Gastrocnemius medialis (tissue), 4 donors: ENCODE measurements around the gene LARGE1. TPM values are rescaled to one million over a fixed set of nuclear protein-coding genes. Genes with fewer than 3 reads are reported as not detected.

Experiments
- ATAC-seq, 2 donors: fragments of 150-250 bp; one replicate each; pipeline ENCODE4 v1.9.1; 2016
- DNase-seq, 2 donors: peaks; one replicate each; pipeline ENCODE4 v3.0.0-alpha.2; 2019
- H3K27ac ChIP-seq, 4 donors: fragments of 200-600 bp; sonication (generic); 1 replicate in 1 of 4; 2 replicates in 3 of 4; pipeline ENCODE4 v1.5.1; 2016 to 2018; ENCODE audit warnings: mild to moderate bottlenecking in 2 of 4, moderate library complexity in 1 of 4
- H3K27me3 ChIP-seq, 3 donors: fragments of 200-600 bp; sonication (generic) in 2 of 3; 1 replicate in 1 of 3; 2 replicates in 2 of 3; pipeline versions ENCODE4 v1.5.1 to v1.6.0; 2016 to 2019; ENCODE audit warnings: mild to moderate bottlenecking in 1 of 3, moderate library complexity in 1 of 3
- H3K36me3 ChIP-seq, 2 donors: fragments of 200-600 bp; sonication (generic) in 1 of 2; one replicate each; pipeline ENCODE4 v1.5.1; 2017 to 2018
- H3K4me1 ChIP-seq, 2 donors: fragments of 200-600 bp; sonication (generic) in 1 of 2; one replicate each; pipeline ENCODE4 v1.5.1; 2016 to 2017; ENCODE audit warnings: mild to moderate bottlenecking in 2 of 2
- H3K4me3 ChIP-seq, 4 donors: fragments of 200-600 bp; sonication (generic) in 3 of 4; 1 replicate in 1 of 4; 2 replicates in 3 of 4; pipeline ENCODE4 v1.5.1; 2016 to 2019; ENCODE audit warnings: mild to moderate bottlenecking in 2 of 4
- H3K9me3 ChIP-seq, 3 donors: fragments of 200-600 bp; sonication (generic) in 2 of 3; 1 replicate in 1 of 3; 2 replicates in 2 of 3; pipeline ENCODE4 v1.5.1; 2016 to 2019
- CTCF ChIP-seq, 5 experiments: fragments of 450-650 bp in 3 of 5; fragments of 200-600 bp in 2 of 5; sonication (generic) in 2 of 5; IDR thresholded peaks in 4 of 5; conservative IDR thresholded peaks in 1 of 5; 1 replicate in 4 of 5; 2 replicates in 1 of 5; pipeline ENCODE4 v1.5.1; 2016 to 2019; ENCODE audit warnings: antibody characterized with exemption in 5 of 5, mild to moderate bottlenecking in 3 of 5, moderate library complexity in 3 of 5
- POLR2A ChIP-seq, 2 donors: fragments of 450-650 bp; IDR thresholded peaks; one replicate each; pipeline ENCODE4 v1.6.1; 2017; ENCODE audit warnings: antibody characterized with exemption in 2 of 2, mild to moderate bottlenecking in 2 of 2, moderate library complexity in 2 of 2
- in situ Hi-C, 4 donors: fragments of 200-750 bp; cut with MboI; loops; one replicate each; pipeline versions ENCODE4 v1.15.0 to v1.8.0; 2017; ENCODE audit warnings: low sequenced_read_pairs in 4 of 4
- intact Hi-C: fragments of 100-400 bp; cut with DNase I; formaldehyde crosslinking; loops from one replicate; pipeline ENCODE4 v1.15.1; 2023; ENCODE audit warnings: low total_unique reads
- total RNA-seq, 4 donors: library from RNA; depleted of rRNA; stranded (reverse); fragments of >200 nt; gene quantifications; one replicate each; pipeline versions ENCODE4 v1.1.0 to v1.2.3, GENCODE V29; 2016

The LARGE1 gene
- total RNA-seq, 4 donors from 2014 or later = 48.5 to 91.0 (median 68.4) TPM

GRCh38 chr22:33400891-33401290 is 519.4 kb downstream of the LARGE1 start:
- intact Hi-C loops = no loop called here
- no peaks in the 10 kb centered on the region for H3K9me3 ChIP-seq
- DNase-seq = no peak
- H3K27me3 ChIP-seq = no peaks in the 10 kb centered on the region
- no peak for ATAC-seq
- peaks cover 9% of the 10 kb centered on the region in 2 donors for H3K4me1 ChIP-seq
- TF ChIP-seq POLR2A (IDR thresholded peaks at IDR 0.05) = no peak
- no peak for TF ChIP-seq CTCF (IDR thresholded peaks at IDR 0.05 in 4 of 5, conservative IDR thresholded peaks at IDR 0.05 in 1 of 5)
- in situ Hi-C loops = no loop called here
- H3K36me3 ChIP-seq = no peaks in the 10 kb centered on the region
- H3K4me3 ChIP-seq = no peak overlapping the region
- no peak overlapping the region for H3K27ac ChIP-seq

GRCh38 chr22:33400061-33400840 is 520.0 kb downstream of the LARGE1 start:
- Histone ChIP-seq H3K4me3 (no peak overlapping the region), H3K36me3 (no peaks in the 10 kb centered on the region), H3K4me1 (peaks cover 6 to 7% of the 10 kb centered on the region in 2 donors), H3K27ac (no peak overlapping the region), H3K9me3 (no peaks in the 10 kb centered on the region), H3K27me3 (no peaks in the 10 kb centered on the region)
- in situ Hi-C loops = no loop called here
- intact Hi-C loops = no loop called here
- ATAC-seq (no peak), DNase-seq (no peak)
- TF ChIP-seq POLR2A (IDR thresholded peaks at IDR 0.05) = no peak
- TF ChIP-seq CTCF (IDR thresholded peaks at IDR 0.05 in 4 of 5, conservative IDR thresholded peaks at IDR 0.05 in 1 of 5) = no peak

- H3K9me3 ChIP-seq = no peaks in the 10 kb centered on the region
- no peak for TF ChIP-seq CTCF (IDR thresholded peaks at IDR 0.05 in 4 of 5, conservative IDR thresholded peaks at IDR 0.05 in 1 of 5)
- no peak for TF ChIP-seq POLR2A (IDR thresholded peaks at IDR 0.05)
- intact Hi-C loops = no loop called here
- H3K27me3 ChIP-seq = no peaks in the 10 kb centered on the region
- H3K27ac ChIP-seq = no peak overlapping the region
- H3K36me3 ChIP-seq = no peaks in the 10 kb centered on the region
- in situ Hi-C loops = no loop called here
- ATAC-seq (no peak), DNase-seq (no peak)
- H3K4me1 ChIP-seq = no peaks in the 10 kb centered on the region
- H3K4me3 ChIP-seq = no peak overlapping the region
These were observed 522.8 kb downstream of the LARGE1 start for GRCh38 chr22:33397381-33397907.

- Histone ChIP-seq H3K27me3 (no peaks in the 10 kb centered on the region), H3K36me3 (no peaks in the 10 kb centered on the region), H3K27ac (no peak overlapping the region), H3K4me3 (no peak overlapping the region), H3K9me3 (no peaks in the 10 kb centered on the region), H3K4me1 (no peaks in the 10 kb centered on the region)
- in situ Hi-C loops = no loop called here
- ATAC-seq (no peak), DNase-seq (no peak)
- intact Hi-C loops = no loop called here
- TF ChIP-seq CTCF (IDR thresholded peaks at IDR 0.05 in 4 of 5, conservative IDR thresholded peaks at IDR 0.05 in 1 of 5) (no peak), POLR2A (IDR thresholded peaks at IDR 0.05) (no peak)
These were observed 526.8 kb downstream of the LARGE1 start for GRCh38 chr22:33393432-33393831.
